HG03439 (cell line): ENCODE data around the gene PELO.

Experiments
- ATAC-seq: cut with Tn5 transposase; IDR thresholded peaks from one replicate; pipeline ENCODE4 v1.9.1; 2021; ENCODE audit warnings: mild to moderate bottlenecking, moderate library complexity; ENCODE audit not compliant: unreplicated experiment

Gene PELO

GRCh38 chr5:52770287-52770939 lies 17.3 kb upstream of the PELO start:
- no peak for ATAC-seq

DNA sequence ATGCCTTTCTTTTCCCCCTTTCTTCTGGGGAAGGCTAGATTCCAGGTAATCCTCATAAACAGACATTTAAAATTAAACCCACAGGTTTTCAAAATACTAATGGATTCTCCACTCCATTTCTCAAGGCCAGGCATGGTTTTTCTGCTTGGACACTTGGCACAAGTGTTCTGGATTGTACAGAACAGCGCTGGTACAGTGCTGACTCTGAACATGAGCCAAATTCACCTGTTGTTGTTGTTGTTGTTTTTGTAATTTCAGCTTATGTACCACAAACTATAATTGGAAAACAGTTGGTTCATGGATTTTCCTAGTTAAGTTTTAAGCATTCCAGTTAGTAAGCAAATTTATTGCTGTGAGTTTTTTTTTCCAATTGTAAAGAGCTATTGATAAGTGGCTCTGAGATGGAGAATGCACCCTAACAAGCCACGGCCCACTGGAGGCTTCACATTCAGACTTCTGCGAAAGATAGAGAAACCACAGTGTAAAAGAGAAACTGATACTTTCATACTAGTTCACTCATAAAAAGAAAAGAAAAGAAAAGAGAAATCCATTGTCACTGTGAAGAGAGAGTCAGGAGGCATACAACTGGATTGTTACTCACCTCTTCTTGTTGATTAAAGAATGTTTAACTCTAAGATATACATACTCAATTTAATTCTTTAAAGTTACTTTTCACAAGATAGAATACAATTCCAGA lies 16.2 kb upstream of the PELO start:
- ATAC-seq, result peak; percentile 97

- no peak for ATAC-seq
Observed at GRCh38 chr5:52772668-52773067, 15.0 kb upstream of the PELO start.

GRCh38 chr5:52773342-52773741 lies 14.4 kb upstream of the PELO start:
- ATAC-seq, result no peak

DNA sequence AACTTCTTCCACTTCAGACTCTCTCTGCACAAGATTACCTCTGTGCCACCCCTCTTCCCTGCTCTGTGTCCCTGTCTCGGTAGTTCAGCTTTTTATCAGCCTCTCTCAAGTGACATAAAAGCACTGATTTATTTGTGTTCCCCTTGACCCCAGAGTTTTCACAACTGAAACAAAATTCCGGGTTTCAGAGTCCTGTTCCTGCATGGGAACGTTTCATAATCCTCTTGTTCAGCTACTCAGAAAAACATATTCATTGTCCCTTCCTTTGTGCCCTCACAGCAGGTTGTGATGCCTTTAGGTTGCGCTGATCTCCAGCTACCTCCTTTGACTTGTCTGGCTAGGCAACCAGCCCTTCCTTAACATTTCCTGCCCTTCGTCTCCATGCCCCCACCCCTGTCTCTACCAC lies 13.7 kb upstream of the PELO start:
- no peak for ATAC-seq

GRCh38 chr5:52776116-52776515 lies 11.6 kb upstream of the PELO start:
- ATAC-seq, result no peak

- ATAC-seq, result no peak
Observed at GRCh38 chr5:52777186-52777585, 10.5 kb upstream of the PELO start.

DNA sequence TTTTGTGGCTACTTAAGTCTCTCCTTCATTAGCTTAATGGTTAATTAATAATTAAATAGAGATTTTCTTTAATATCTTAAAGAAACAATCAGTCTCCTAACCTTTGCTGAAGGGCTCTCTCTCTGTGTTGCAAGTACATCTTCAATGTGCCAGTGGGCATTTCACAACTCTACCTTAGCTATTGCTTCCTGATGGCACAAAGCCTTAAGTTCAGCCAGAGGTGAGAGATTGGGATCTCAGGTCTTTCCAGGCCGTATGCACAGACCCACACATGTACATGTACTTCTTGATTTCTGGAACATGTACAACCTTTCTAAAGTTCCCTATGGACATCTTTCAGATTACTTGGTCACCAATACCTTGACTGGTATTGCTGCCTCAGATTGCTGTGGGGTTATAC lies 8.9 kb upstream of the PELO start:
- ATAC-seq, result no peak

DNA sequence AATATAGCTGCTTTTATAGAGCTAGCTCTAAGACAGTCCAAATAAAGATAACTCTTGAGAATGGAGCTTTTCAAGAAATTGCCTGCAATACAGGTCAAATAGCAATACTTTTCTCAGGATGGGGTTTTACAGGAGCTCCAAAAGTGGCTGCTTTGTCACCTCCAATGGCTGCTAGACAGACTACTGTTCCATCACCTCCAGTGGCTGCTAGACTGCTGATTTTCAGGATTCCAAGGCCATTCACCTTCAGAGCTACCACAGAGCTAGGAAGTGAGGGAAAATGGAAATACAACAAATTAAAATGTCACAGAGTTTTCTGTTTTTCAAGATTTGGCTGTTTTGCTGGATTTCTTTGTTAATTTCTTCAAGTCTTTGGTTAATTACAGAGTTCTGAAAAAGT lies 8.5 kb upstream of the PELO start:
- ATAC-seq, result no peak

- no peak for ATAC-seq
Observed at GRCh38 chr5:52783226-52783959, 4.3 kb upstream of the PELO start.

- no peak for ATAC-seq
Observed at GRCh38 chr5:52784737-52785136, 3.0 kb upstream of the PELO start.

DNA sequence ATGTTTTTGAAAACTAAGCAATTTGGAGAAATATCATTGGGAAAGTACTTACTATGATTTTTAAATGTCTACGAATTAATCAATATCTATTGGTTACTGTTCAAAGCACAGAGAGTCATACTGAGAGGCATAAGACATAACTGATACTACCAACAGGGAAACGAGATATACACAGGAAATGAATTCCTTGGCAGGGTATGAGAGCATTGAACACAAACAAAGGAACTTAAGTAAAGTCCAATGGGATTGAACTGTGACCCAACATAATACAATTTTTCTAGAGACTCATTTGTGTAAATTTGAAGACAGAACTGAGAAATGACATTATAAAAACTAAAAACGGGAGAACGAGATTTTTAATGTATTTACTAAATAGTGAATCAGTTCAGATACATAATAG lies 1.3 kb upstream of the PELO start:
- no peak for ATAC-seq

DNA sequence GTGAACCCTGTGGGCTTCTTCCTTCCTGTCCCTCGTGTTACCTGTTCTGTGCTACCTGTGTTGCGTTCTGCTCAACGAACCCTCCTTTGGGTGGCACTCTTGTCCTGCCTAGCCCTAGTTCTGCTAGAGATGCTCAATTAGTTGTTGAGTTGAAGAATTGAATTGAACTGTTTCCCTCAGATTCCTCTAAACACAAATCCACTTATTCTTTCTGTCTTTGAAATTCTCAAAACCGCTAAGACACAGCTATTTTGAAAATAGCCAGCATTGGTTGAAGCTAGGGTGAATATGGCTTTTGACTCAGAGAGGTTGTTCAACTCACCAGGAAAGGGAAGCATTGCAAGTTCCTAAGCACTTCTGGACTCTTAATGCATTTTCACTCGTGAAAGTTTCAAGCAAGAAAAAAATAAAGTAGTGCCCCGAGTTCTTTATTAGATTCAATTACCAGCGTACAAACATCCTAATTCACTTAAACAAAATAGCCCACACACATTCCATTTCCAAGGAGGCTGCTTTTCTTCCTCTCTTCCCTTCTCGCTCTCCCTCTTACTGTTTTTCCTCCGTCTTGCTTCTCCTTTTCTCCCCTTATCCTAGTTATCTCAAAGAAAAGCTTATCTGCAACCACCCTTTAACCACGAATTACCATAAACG lies 642 bp upstream of the PELO start:
- peak; percentile 48 for ATAC-seq

DNA sequence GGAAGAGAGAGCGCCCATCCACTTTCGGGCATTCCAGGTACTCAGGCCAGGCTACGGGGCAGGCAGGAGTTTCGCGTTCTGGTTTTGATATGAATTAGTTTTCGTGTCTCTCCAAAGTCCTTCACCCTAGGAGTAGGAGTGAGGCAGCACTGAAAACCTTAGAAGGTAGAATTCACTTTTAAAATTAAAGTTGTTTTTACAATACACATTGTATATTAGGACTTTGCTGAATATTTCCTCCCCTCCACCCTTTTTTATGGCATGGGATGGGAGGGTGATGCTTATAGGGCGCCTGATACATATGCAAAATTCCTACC lies 747 bp downstream of the PELO start:
- no peak for ATAC-seq

DNA sequence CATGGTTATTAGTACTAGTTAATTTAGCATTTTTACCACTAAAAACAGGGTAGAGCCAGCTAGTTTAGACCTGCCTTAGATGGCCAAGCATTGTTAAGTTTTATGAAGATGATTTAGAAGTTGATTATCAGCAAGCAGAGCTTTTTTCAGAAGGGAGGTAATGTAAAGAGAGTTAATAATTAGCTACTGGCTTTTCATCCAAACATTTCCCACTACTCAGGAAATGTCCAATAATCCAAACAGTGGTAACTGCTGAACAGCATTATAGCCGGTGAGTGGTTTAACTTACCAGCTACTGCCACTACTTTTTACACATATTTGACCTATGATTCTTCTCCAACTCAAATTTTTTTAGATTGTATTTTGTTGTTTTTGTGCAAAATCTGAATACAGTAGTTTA lies 1.7 kb downstream of the PELO start:
- no peak for ATAC-seq

DNA sequence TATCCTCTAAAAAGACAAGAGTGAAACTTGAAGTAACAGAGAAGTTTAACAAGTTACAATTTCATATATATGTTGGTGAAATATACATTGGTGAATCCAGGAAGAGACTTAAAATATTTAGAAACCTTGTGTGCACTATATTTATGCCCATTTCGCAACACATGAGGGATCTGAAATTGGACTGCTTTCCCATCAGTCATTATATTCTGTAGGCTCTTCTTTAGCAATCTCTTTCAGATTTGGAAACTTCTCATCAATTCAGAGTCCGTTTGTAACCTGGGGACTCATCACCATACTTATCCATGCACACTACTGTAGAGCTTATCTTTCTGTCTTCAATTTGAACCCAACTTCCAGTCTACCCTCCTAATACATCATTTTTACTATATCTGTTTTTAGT lies 2.1 kb downstream of the PELO start:
- ATAC-seq, result no peak

DNA sequence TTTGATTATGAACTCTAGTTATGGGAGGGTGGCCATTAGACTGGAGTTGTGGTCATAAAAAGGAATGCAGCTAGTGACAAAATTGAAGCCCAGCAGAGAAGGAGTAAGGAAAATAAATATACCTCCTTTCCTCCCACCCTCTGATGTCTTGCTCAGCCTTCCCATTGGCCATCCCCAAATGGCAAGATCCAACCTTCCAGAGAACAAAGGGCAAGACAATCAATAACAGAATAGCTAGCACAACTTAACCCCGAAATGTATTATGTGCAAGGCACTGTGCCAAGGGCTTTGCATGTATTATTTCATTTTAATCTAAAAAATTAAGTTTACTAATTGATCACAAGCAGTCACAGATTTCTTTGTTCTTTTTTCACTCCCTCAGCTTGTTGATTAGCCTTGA lies 3.6 kb downstream of the PELO start:
- no peak for ATAC-seq

GRCh38 chr5:52794519-52794918 lies 6.8 kb downstream of the PELO start:
- no peak for ATAC-seq

DNA sequence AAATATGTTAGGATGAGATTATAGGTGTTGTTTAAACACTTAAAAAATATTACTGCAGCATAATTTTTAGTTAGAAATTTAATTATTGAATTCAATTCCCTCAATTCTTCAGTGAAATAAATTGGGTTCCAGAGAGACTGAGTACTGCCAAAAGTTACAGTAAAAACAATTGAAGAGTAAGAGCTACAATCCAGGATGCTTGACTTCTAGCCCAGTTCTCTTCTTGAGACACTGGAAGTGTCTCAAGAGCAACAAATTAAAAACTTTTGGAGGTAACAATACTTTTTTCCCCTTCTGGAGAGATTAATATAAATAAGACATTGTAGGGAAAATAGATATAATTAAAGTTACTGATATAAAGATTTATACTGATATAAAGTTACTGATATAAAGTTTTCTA lies 8.3 kb downstream of the PELO start:
- ATAC-seq, result no peak

GRCh38 chr5:52796516-52797103 lies 8.9 kb downstream of the PELO start:
- ATAC-seq, result no peak

DNA sequence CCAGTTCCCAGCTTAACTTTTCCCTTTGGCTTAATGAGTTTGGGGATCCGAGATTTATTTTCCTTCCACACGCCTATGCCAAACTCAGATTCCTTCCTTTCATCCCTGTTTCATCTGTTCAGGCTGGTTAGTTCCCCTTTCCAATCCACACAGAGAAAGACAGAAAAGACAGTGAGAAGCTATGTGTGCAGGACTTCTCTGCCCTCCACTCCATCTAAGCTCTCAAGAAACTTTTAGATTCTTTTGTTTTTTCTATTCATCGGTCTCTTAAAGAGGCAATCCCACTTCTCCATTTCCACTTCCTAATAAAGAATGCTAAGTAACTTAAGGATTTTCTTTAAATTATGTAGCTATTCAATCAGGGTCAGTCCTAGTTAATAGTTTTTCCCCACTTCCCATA lies 11.2 kb downstream of the PELO start:
- ATAC-seq, result no peak
